Fibroblast of villous mesenchyme (primary cell): Measurements from ENCODE around the gene ABCA13. TPM values are rescaled to one million over a fixed set of nuclear protein-coding genes. Genes with fewer than 3 reads are reported as not detected.
"Not testable (repeated sequence)": the region's sequence is repeated elsewhere in the genome, so short reads cannot be mapped to it uniquely, and the experiment has no call there.

Experiments used
- DNase-seq: peaks from one replicate; pipeline ENCODE4 v3.0.0-alpha.2; 2010; ENCODE audit warnings: low read depth
- H3K4me3 ChIP-seq: 2 replicates; pipeline ENCODE4 v1.5.1; 2011; ENCODE audit warnings: low read depth, mild to moderate bottlenecking, low read length
- CTCF ChIP-seq: IDR thresholded peaks from 2 replicates; pipeline ENCODE4 v1.5.1; 2012; ENCODE audit warnings: low read depth, mild to moderate bottlenecking, low read length; ENCODE audit not compliant: insufficient read depth
- total RNA-seq: library from RNA; depleted of rRNA; stranded (reverse); fragments of >200 nt; gene quantifications from 2 replicates; pipeline ENCODE4 v1.2.3, GENCODE V29; 2012

Gene ABCA13
- total RNA-seq, 1 donor = not detected

- peak; percentile 67 for DNase-seq
- no peak for TF ChIP-seq CTCF
Measured at GRCh38 chr7:48144291-48144768, 26.9 kb upstream of the ABCA13 start.

GRCh38 chr7:48147078-48147591 lies 24.1 kb upstream of the ABCA13 start:
- no peak for TF ChIP-seq CTCF
- no peak overlapping the region for H3K4me3 ChIP-seq
- DNase-seq = no peak

More at GRCh38 chr7:48144291-48144768, 26.9 kb upstream of the ABCA13 start:
- no peak overlapping the region for H3K4me3 ChIP-seq

GRCh38 chr7:48147690-48148089 lies 23.6 kb upstream of the ABCA13 start:
- H3K4me3 ChIP-seq, DNase-seq: not testable (repeated sequence)

- no peak for DNase-seq
- no peak overlapping the region for H3K4me3 ChIP-seq
- TF ChIP-seq CTCF = no peak
Measured at GRCh38 chr7:48148311-48148710, 22.9 kb upstream of the ABCA13 start.

GRCh38 chr7:48149058-48149457 lies 22.2 kb upstream of the ABCA13 start:
- TF ChIP-seq CTCF = no peak
- no peak overlapping the region for H3K4me3 ChIP-seq
- no peak for DNase-seq

GRCh38 chr7:48150086-48150485 lies 21.2 kb upstream of the ABCA13 start:
- no peak overlapping the region for H3K4me3 ChIP-seq
- DNase-seq = no peak
- no peak for TF ChIP-seq CTCF

- TF ChIP-seq CTCF = peak; percentile 85
- no peak overlapping the region for H3K4me3 ChIP-seq
- peak; percentile 69 for DNase-seq
Measured at GRCh38 chr7:48154792-48155413, 16.4 kb upstream of the ABCA13 start.
